Peyer's patch (tissue), 4 donors: ENCODE results near the gene RXRB. TPM values are rescaled to one million over a fixed set of nuclear protein-coding genes. Genes with fewer than 3 reads are reported as not detected.

Experiments used
- DNase-seq, 3 donors: peaks; one replicate each; pipeline ENCODE4 v3.0.0-alpha.2; 2017 to 2019
- H3K27ac ChIP-seq, 4 donors: fragments of 200-600 bp; sonication (generic); one replicate each; pipeline ENCODE4 v1.5.1; 2016 to 2019
- H3K27me3 ChIP-seq, 2 donors: fragments of 200-600 bp; sonication (generic); one replicate each; pipeline ENCODE4 v1.5.1; 2019
- H3K36me3 ChIP-seq, 3 donors: fragments of 200-600 bp; sonication (generic); one replicate each; pipeline ENCODE4 v1.5.1; 2016 to 2019
- H3K4me1 ChIP-seq, 4 donors: fragments of 200-600 bp; sonication (generic); one replicate each; pipeline ENCODE4 v1.5.1; 2016 to 2019
- H3K4me3 ChIP-seq, 4 donors: fragments of 200-600 bp; sonication (generic); 1 replicate in 3 of 4; 2 replicates in 1 of 4; pipeline ENCODE4 v1.5.1; 2016 to 2019; ENCODE audit warnings: mild to moderate bottlenecking in 1 of 4
- H3K9me3 ChIP-seq, 4 donors: fragments of 200-600 bp; sonication (generic); one replicate each; pipeline ENCODE4 v1.5.1; 2016 to 2019; ENCODE audit warnings: mild to moderate bottlenecking in 1 of 4
- POLR2A ChIP-seq, 2 donors: fragments of 450-650 bp; IDR thresholded peaks; one replicate each; pipeline ENCODE4 v1.5.1; 2017; ENCODE audit warnings: antibody characterized with exemption in 2 of 2, mild to moderate bottlenecking in 2 of 2, moderate library complexity in 2 of 2
- total RNA-seq, 4 donors: library from RNA; depleted of rRNA; stranded (reverse); fragments of >200 nt; gene quantifications; one replicate each; pipeline ENCODE4 v1.1.0, GENCODE V29; 2016
- TF ChIP-seq, protein P1 (sequence below), 6 experiments: fragments of 450-650 bp in 4 of 6; fragments of 200-600 bp in 2 of 6; sonication (generic) in 1 of 6; IDR thresholded peaks; one replicate each; pipeline ENCODE4 v1.5.1; 2017 to 2019; ENCODE audit warnings: antibody characterized with exemption in 6 of 6, mild to moderate bottlenecking in 3 of 6, moderate library complexity in 1 of 6

The RXRB gene
- total RNA-seq, 4 donors from 2014 or later, result 23.1 to 56.7 (median 36.6) TPM

DNA sequence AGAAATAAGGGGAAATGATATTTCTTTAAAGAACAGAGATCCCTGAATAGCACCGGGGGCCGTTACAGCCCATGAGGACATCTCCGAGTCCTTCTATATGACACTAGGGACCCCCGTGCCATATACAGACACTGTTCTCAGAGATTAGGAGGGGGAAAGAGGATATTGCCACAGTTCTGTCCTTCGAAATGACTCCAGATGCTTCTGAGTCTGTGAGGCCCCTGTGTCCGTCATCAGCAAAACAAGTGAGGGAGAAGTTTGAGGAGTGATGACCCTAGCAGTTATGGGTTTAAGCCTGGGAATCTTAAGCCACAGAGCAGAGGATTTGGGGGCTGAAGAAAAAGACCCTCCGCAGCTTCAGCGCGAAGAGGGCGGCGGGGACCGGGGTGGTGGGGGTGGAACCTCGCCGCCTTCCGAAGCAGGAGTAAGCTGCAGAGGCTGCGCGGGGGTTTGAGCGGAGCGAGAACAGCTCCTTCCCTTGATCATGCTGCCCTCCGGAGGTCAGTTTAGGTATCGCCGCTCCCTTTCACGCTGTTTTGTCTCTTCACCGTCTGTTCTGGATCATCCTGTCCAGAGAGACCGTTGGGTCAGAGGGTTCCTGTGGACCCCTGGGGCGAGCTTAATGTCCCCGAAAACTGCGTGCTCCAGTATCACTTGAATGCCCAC, 47.6 kb upstream of the RXRB start:
- TF ChIP-seq, protein P1, sequence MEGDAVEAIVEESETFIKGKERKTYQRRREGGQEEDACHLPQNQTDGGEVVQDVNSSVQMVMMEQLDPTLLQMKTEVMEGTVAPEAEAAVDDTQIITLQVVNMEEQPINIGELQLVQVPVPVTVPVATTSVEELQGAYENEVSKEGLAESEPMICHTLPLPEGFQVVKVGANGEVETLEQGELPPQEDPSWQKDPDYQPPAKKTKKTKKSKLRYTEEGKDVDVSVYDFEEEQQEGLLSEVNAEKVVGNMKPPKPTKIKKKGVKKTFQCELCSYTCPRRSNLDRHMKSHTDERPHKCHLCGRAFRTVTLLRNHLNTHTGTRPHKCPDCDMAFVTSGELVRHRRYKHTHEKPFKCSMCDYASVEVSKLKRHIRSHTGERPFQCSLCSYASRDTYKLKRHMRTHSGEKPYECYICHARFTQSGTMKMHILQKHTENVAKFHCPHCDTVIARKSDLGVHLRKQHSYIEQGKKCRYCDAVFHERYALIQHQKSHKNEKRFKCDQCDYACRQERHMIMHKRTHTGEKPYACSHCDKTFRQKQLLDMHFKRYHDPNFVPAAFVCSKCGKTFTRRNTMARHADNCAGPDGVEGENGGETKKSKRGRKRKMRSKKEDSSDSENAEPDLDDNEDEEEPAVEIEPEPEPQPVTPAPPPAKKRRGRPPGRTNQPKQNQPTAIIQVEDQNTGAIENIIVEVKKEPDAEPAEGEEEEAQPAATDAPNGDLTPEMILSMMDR (IDR thresholded peaks at IDR 0.05), result peak; percentile 90 to 97 (median 95)
- TF ChIP-seq POLR2A (IDR thresholded peaks at IDR 0.05), result no peak
- Histone ChIP-seq H3K9me3 (no peaks in the 10 kb centered on the region), H3K36me3 (no peaks in the 10 kb centered on the region), H3K27ac (peak overlapping the region; percentile 88 to 93 (median 91)), H3K4me1 (peaks cover 0 to 19% (median 5%) of the 10 kb centered on the region in 4 donors), H3K4me3 (peak overlapping the region; percentile 43 to 60 (median 56)), H3K27me3 (no peaks in the 10 kb centered on the region)
- DNase-seq, result peak; percentile 92 to 97 (median 95)

DNA sequence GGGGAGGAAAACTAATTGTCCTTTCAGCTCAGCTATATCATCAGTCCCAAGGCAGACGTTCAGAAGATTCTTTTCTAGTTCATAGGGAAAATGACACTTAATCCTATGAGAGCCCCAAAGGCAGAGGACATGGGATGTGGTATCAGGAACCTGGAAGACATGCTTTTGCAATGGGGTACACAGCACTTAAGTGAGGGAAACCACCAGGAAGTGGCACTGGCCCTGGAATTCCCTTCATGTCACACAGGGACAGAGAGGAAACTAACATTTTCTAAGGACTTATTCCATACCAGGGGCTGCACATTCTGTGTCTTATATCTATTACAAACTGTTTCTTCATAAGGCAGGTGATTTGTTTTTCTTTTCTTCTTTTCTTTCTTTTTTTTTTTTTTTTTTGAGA, 43.0 kb upstream of the RXRB start:
- Histone ChIP-seq H3K9me3 (no peaks in the 10 kb centered on the region), H3K4me1 (peaks cover 0 to under 1% (median under 1%) of the 10 kb centered on the region in 4 donors), H3K36me3 (no peaks in the 10 kb centered on the region), H3K4me3 (no peak overlapping the region), H3K27me3 (no peaks in the 10 kb centered on the region), H3K27ac (no peak overlapping the region)
- peak in 1 of 3 donors; percentile 0 for DNase-seq
- TF ChIP-seq, protein P1 (IDR thresholded peaks at IDR 0.05), result no peak
- TF ChIP-seq POLR2A (IDR thresholded peaks at IDR 0.05), result no peak

DNA sequence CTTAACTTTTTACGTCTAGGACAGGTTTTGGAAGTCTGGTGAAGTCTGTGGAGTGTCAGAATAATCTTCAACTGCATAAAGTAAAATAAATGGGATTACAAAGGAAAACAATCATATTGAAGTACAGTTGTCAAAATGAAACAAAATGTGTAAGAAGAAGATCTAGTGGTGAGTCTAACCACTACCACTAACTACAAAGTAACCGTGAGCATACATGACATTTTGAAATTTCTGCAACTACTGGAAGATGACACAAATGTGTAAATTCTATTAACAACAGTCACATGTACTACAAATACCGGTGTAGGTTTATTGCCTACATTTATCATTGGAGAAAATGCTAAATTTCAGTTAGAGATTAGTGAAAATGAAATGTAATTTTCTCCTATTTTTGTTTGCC, 41.5 kb upstream of the RXRB start:
- Histone ChIP-seq H3K9me3 (no peaks in the 10 kb centered on the region), H3K4me3 (no peak overlapping the region), H3K4me1 (no peaks in the 10 kb centered on the region), H3K36me3 (no peaks in the 10 kb centered on the region), H3K27me3 (no peaks in the 10 kb centered on the region), H3K27ac (no peak overlapping the region)
- DNase-seq, result no peak
- TF ChIP-seq POLR2A (IDR thresholded peaks at IDR 0.05), result no peak
- TF ChIP-seq, protein P1 (IDR thresholded peaks at IDR 0.05), result no peak

DNA sequence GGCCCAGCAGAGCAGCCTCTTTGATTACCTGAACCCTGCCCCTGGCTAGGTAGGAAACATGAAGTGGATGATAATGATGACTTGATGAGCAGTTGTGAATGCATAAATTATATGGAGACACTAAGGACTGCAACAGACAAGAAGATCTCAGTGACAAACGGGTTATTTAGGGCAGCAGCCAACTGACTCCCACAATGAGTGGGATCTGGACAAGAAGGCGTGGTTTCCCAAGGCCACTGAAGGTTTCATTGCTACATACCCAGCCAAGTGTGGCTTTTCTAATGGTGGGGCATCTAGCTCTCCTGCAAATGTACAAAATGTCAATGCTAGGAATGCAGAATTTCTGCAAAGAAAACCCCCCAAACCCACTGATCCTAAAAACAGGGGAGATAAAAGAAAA, 37.3 kb upstream of the RXRB start:
- no peak for DNase-seq
- Histone ChIP-seq H3K27ac (no peak overlapping the region), H3K4me3 (no peak overlapping the region), H3K36me3 (no peaks in the 10 kb centered on the region), H3K4me1 (no peaks in the 10 kb centered on the region), H3K9me3 (no peaks in the 10 kb centered on the region), H3K27me3 (no peaks in the 10 kb centered on the region)
- TF ChIP-seq POLR2A (IDR thresholded peaks at IDR 0.05), result no peak
- TF ChIP-seq, protein P1 (IDR thresholded peaks at IDR 0.05), result no peak

DNA sequence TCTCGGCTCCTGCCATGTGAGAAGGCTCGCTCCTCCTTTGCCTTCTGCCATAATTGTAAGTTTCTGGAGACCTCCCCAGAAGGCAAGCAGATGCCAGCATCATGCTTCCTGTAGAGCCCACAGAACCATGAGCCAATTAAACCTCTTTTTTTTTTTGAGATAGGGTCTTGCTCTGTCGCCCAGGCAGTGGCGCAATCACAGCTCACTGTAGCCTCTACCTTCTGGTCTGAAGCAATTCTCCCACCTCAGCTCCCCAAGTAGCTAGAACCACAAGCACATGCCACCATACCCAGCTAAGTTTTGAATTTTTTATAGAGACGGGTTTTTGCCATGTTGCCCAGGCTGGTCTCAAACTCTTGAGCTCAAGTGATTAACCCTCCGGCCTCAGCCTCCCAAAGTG, 36.4 kb upstream of the RXRB start:
- H3K9me3 ChIP-seq, result no peaks in the 10 kb centered on the region
- H3K27me3 ChIP-seq, result no peaks in the 10 kb centered on the region
- H3K36me3 ChIP-seq, result no peaks in the 10 kb centered on the region
- no peak for DNase-seq
- TF ChIP-seq POLR2A (IDR thresholded peaks at IDR 0.05), result no peak
- TF ChIP-seq, protein P1 (IDR thresholded peaks at IDR 0.05), result no peak
- no peaks in the 10 kb centered on the region for H3K4me1 ChIP-seq
- no peak overlapping the region for H3K4me3 ChIP-seq
- H3K27ac ChIP-seq, result no peak overlapping the region
